ENCODE measurements around the gene C11orf42.

Gene C11orf42

GRCh38 chr11:6258141-6258540 lies 52.8 kb downstream of the C11orf42 start:
- no peak for DNase-seq (ENCODE audit: low spot score)

- DNase-seq (ENCODE audit: low spot score): no peak
Measured at GRCh38 chr11:6258571-6259081, 53.3 kb downstream of the C11orf42 start.

GRCh38 chr11:6260207-6260726 lies 54.9 kb downstream of the C11orf42 start:
- DNase-seq (ENCODE audit: low spot score): no peak

Measured in RKO (cell line).